OCI-LY1 (cell line): ENCODE data around the gene SCD.

Experiments used
- H2AFZ ChIP-seq: fragments of 200-600 bp; sonication (generic), shearing (Covaris generic); 2 replicates; pipeline ENCODE4 v1.6.0; 2014; ENCODE audit warnings: antibody characterized with exemption, mild to moderate bottlenecking, low read length
- H3F3A ChIP-seq: fragments of 200-600 bp; sonication (generic), shearing (Covaris generic); 2 replicates; pipeline ENCODE4 v1.6.0; 2014; ENCODE audit warnings: mild to moderate bottlenecking, antibody characterized with exemption, low read length, moderate library complexity; ENCODE audit not compliant: insufficient read depth
- H3K27ac ChIP-seq: fragments of 200-600 bp; sonication (generic); 2 replicates; pipeline ENCODE4 v1.5.1; 2014; ENCODE audit warnings: low read length, mixed run types, mild to moderate bottlenecking, low read depth; ENCODE audit not compliant: poor library complexity, severe bottlenecking
- H3K27me3 ChIP-seq: fragments of 200-600 bp; sonication (generic); 2 replicates; pipeline ENCODE4 v1.6.0; 2014; ENCODE audit warnings: antibody characterized with exemption, mild to moderate bottlenecking, low read length, moderate library complexity; ENCODE audit not compliant: insufficient read depth
- H3K36me3 ChIP-seq: fragments of 200-600 bp; sonication (generic); 2 replicates; pipeline ENCODE4 v1.6.1; 2014; ENCODE audit warnings: mild to moderate bottlenecking, antibody characterized with exemption, low read length, moderate library complexity, mixed read lengths; ENCODE audit not compliant: insufficient read depth
- H3K4me1 ChIP-seq: fragments of 200-600 bp; sonication (generic); 2 replicates; pipeline ENCODE4 v1.5.1; 2014; ENCODE audit warnings: mild to moderate bottlenecking, low read length, moderate library complexity; ENCODE audit not compliant: insufficient read depth, severe bottlenecking
- H3K4me2 ChIP-seq: fragments of 200-600 bp; sonication (generic), shearing (Covaris generic); 2 replicates; pipeline ENCODE4 v1.6.1; 2014; ENCODE audit warnings: low read length
- H3K4me3 ChIP-seq: fragments of 200-600 bp; sonication (generic); 2 replicates; pipeline ENCODE4 v1.5.1; 2014; ENCODE audit warnings: low read length, low read depth, mild to moderate bottlenecking, mixed read lengths; ENCODE audit not compliant: poor library complexity, severe bottlenecking
- H3K79me2 ChIP-seq: fragments of 200-600 bp; shearing (Covaris generic); 2 replicates; pipeline ENCODE4 v1.6.1; 2016; ENCODE audit warnings: mixed run types, low read length, mixed read lengths; ENCODE audit not compliant: insufficient read depth
- H3K9ac ChIP-seq: fragments of 200-600 bp; sonication (generic), shearing (Covaris generic); 2 replicates; pipeline ENCODE4 v1.6.1; 2014; ENCODE audit warnings: mild to moderate bottlenecking, low read length, mixed read lengths
- H3K9me2 ChIP-seq: fragments of 200-600 bp; sonication (generic), shearing (Covaris generic); 2 replicates; pipeline ENCODE4 v1.6.1; 2014; ENCODE audit warnings: low read depth, mild to moderate bottlenecking, low read length, mixed read lengths
- H3K9me3 ChIP-seq: fragments of 200-600 bp; shearing (Covaris generic); 2 replicates; pipeline ENCODE4 v1.6.1; 2014; ENCODE audit warnings: low read length, mixed read lengths
- H4K20me1 ChIP-seq: fragments of 200-600 bp; sonication (generic), shearing (Covaris generic); 2 replicates; pipeline ENCODE4 v1.6.0; 2016; ENCODE audit warnings: mild to moderate bottlenecking, low read length; ENCODE audit not compliant: insufficient read depth
- CTCF ChIP-seq: fragments of 200-600 bp; sonication (generic), shearing (Covaris generic); IDR thresholded peaks from 2 replicates; pipeline ENCODE4 v1.5.1; 2017; ENCODE audit warnings: mild to moderate bottlenecking, antibody characterized with exemption, low read length, moderate library complexity, mixed read lengths
- EZH2 ChIP-seq: fragments of 200-600 bp; sonication (generic), shearing (Covaris generic); IDR thresholded peaks from 2 replicates; pipeline ENCODE4 v1.8.0; 2017; ENCODE audit warnings: borderline replicate concordance, mixed run types, mild to moderate bottlenecking, antibody characterized with exemption, low read length, moderate library complexity, mixed read lengths

Gene SCD

DNA sequence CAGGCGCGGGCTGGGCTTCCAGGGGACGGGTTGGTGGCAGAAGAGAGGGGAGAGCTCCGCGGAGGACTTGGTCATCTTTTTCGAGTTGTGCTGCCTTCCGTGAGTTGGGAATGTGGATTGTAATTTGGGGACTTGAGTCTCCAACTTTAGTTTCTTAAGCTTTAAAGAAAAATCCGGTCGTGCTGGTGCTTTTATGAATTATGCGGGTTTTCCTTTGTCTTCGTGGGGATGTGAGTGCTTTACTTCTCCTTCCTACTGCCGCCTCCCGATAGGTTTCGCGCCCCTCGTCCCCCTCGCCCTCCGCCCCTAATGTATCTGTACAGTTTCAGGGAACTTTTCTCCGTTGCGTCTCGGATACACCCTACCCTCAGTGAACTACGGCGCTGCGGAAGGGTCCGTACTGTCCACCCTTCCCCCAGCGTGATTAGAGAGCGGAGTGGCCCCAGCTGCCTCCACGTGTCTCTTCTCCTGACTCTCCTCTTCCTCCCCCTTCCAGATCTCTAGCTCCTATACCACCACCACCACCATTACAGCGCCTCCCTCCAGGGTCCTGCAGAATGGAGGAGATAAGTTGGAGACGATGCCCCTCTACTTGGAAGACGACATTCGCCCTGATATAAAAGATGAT is 649 bp downstream of the SCD start:
- H3F3A ChIP-seq = no peaks in the 10 kb centered on the region
- H2AFZ ChIP-seq = no peak overlapping the region
- TF ChIP-seq CTCF (no peak), EZH2 (no peak)
- H3K36me3 ChIP-seq = peaks cover 52% of the 10 kb centered on the region
- H3K4me2 ChIP-seq = peak overlapping the region; percentile 87
- no peaks in the 10 kb centered on the region for H3K9me3 ChIP-seq
- no peaks in the 10 kb centered on the region for H4K20me1 ChIP-seq
- no peaks in the 10 kb centered on the region for H3K27me3 ChIP-seq
- H3K9ac ChIP-seq = peak overlapping the region; percentile 95
- peaks cover 43% of the 10 kb centered on the region for H3K4me1 ChIP-seq
- peaks cover 20% of the 10 kb centered on the region for H3K79me2 ChIP-seq
- H3K4me3 ChIP-seq = peak overlapping the region; percentile 78
- H3K9me2 ChIP-seq = no peaks in the 10 kb centered on the region
- peak overlapping the region; percentile 78 for H3K27ac ChIP-seq

- Histone ChIP-seq H2AFZ (no peak overlapping the region), H3F3A (no peaks in the 10 kb centered on the region), H3K9me2 (no peaks in the 10 kb centered on the region), H3K27ac (peak overlapping the region; percentile 78), H3K79me2 (peaks cover 20% of the 10 kb centered on the region), H4K20me1 (no peaks in the 10 kb centered on the region), H3K4me3 (peak overlapping the region; percentile 78), H3K27me3 (no peaks in the 10 kb centered on the region), H3K4me2 (peak overlapping the region; percentile 87), H3K9ac (peak overlapping the region; percentile 95), H3K9me3 (no peaks in the 10 kb centered on the region), H3K36me3 (peaks cover 60% of the 10 kb centered on the region), H3K4me1 (peaks cover 43% of the 10 kb centered on the region)
- TF ChIP-seq EZH2 = no peak
- TF ChIP-seq CTCF = no peak
Observed at GRCh38 chr10:100348389-100348927, 1.4 kb downstream of the SCD start.

DNA sequence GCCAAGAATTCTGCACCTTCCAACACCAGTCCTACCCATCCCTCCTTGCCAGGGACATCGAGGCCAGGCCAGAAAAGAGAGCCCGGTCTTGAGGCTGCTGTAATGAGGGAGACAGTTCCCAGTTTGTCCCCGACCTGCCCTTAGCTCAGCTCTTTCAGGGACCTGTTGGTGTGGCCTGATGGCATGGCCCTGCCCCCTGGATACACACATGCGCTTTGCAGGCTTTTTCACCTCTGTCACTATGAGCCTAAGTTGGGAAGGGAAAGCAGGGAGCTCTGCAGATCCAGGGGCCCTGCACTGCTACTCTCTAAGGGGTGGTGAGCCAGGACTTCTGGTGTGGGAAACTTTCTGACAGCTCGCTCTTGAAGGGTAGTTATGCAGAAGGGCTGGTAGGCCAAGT is 2.1 kb downstream of the SCD start:
- H3K9me2 ChIP-seq = no peaks in the 10 kb centered on the region
- peak overlapping the region; percentile 78 for H3K27ac ChIP-seq
- peaks cover 66% of the 10 kb centered on the region for H3K36me3 ChIP-seq
- TF ChIP-seq CTCF = no peak
- TF ChIP-seq EZH2 = no peak
- H4K20me1 ChIP-seq = no peaks in the 10 kb centered on the region
- H3K4me1 ChIP-seq = peaks cover 43% of the 10 kb centered on the region
- H3K4me2 ChIP-seq = peak overlapping the region; percentile 87
- no peaks in the 10 kb centered on the region for H3F3A ChIP-seq
- H3K9me3 ChIP-seq = no peaks in the 10 kb centered on the region
- H3K79me2 ChIP-seq = peaks cover 20% of the 10 kb centered on the region
- no peak overlapping the region for H2AFZ ChIP-seq
- no peaks in the 10 kb centered on the region for H3K27me3 ChIP-seq
- peak overlapping the region; percentile 78 for H3K4me3 ChIP-seq
- peak overlapping the region; percentile 95 for H3K9ac ChIP-seq
